H1 (cell line): Measurements from ENCODE around the gene LCN6. TPM values are rescaled to one million over a fixed set of nuclear protein-coding genes. Genes with fewer than 3 reads are reported as not detected.

Experiments
- CTCF ChIA-PET: fragments of 300-600 bp; sonication (Branson Sonifier 250); formaldehyde crosslinking; loops from one replicate; lab custom pipeline; 2021; ENCODE audit not compliant: partially characterized antibody; lab: Charles Lee
- POLR2A ChIA-PET: fragments of 300-600 bp; sonication (Branson Sonifier 250); formaldehyde crosslinking; loops from one replicate; lab custom pipeline; 2021; ENCODE audit warnings: inconsistent platforms; ENCODE audit not compliant: partially characterized antibody; lab: Charles Lee
- DNase-seq, 2 experiments: peaks; one replicate each; pipeline versions ENCODE4 v3.0.0 to v3.0.0-alpha.2; 2010 to 2022; ENCODE audit warnings: low spot score in 2 of 2, low read depth in 1 of 2, mixed read lengths in 1 of 2
- FAIRE-seq: peaks from 2 replicates; lab custom pipeline; 2011; peaks lifted over from hg19 to GRCh38; lab: Jason Lieb, UNC
- H2AFZ ChIP-seq: 2 replicates; pipeline ENCODE4 v1.8.1; 2012; ENCODE audit warnings: low read length, inconsistent platforms
- H2AK5ac ChIP-seq: 2 replicates; pipeline ENCODE4 v1.6.1; 2013; ENCODE audit warnings: low read depth, low read length
- H2BK120ac ChIP-seq: replicated peaks from 2 replicates; pipeline ENCODE3; 2013; ENCODE audit warnings: low read depth, low read length, inconsistent platforms
- H2BK12ac ChIP-seq: 2 replicates; pipeline ENCODE4 v1.6.1; 2013; ENCODE audit warnings: low read depth, low read length
- H2BK15ac ChIP-seq: 2 replicates; pipeline ENCODE4 v1.6.1; 2013; ENCODE audit warnings: low read length
- H2BK20ac ChIP-seq: 2 replicates; pipeline ENCODE4 v1.6.1; 2013; ENCODE audit warnings: low read length
- H2BK5ac ChIP-seq: 2 replicates; pipeline ENCODE4 v1.6.1; 2013; ENCODE audit warnings: low read depth, low read length
- H3K14ac ChIP-seq: 2 replicates; pipeline ENCODE4 v1.6.1; 2013; ENCODE audit warnings: inconsistent platforms; ENCODE audit not compliant: insufficient read length
- H3K18ac ChIP-seq: 2 replicates; pipeline ENCODE4 v1.6.1; 2013; ENCODE audit warnings: low read length; ENCODE audit errors: extremely low read depth
- H3K23ac ChIP-seq: 2 replicates; pipeline ENCODE4 v1.6.1; 2013; ENCODE audit warnings: inconsistent platforms; ENCODE audit not compliant: insufficient read length
- H3K23me2 ChIP-seq: 2 replicates; pipeline ENCODE4 v1.6.1; 2013; ENCODE audit warnings: low read depth, low read length
- H3K27ac ChIP-seq: 2 replicates; pipeline ENCODE4 v1.6.1; 2011; ENCODE audit warnings: low read depth, low read length, inconsistent platforms
- H3K27me3 ChIP-seq, 4 experiments: replicated peaks in 1 of 4; 1 replicate in 1 of 4; 2 replicates in 3 of 4; pipeline versions ENCODE4 v1.6.1 to v1.8.1; 2011 to 2013; ENCODE audit warnings: low read length in 3 of 4, mild to moderate bottlenecking in 3 of 4, inconsistent platforms in 2 of 4, mixed read lengths in 2 of 4, moderate library complexity in 1 of 4; ENCODE audit not compliant: control insufficient read depth in 3 of 4, insufficient read depth in 3 of 4; ENCODE audit errors: extremely low read depth in 1 of 4
- H3K36me3 ChIP-seq, 4 experiments: 2 replicates each; pipeline versions ENCODE4 v1.6.1 to v1.8.1; 2011 to 2013; ENCODE audit warnings: mild to moderate bottlenecking in 4 of 4, low read length in 3 of 4, moderate library complexity in 2 of 4, control low read depth in 1 of 4, inconsistent platforms in 1 of 4; ENCODE audit not compliant: insufficient read depth in 4 of 4, control insufficient read depth in 2 of 4
- H3K4ac ChIP-seq: replicated peaks from 2 replicates; pipeline ENCODE3; 2013; ENCODE audit warnings: low read length, low read depth, mixed read lengths, inconsistent platforms; ENCODE audit not compliant: insufficient read length
- H3K4me1 ChIP-seq, 4 experiments: replicated peaks in 1 of 4; 1 replicate in 1 of 4; 2 replicates in 3 of 4; pipeline versions ENCODE4 v1.6.1 to v1.8.1; 2011 to 2013; ENCODE audit warnings: low read length in 3 of 4, inconsistent platforms in 2 of 4, mixed read lengths in 1 of 4; ENCODE audit not compliant: insufficient read depth in 4 of 4, control insufficient read depth in 3 of 4
- H3K4me2 ChIP-seq, 2 experiments: 2 replicates each; pipeline versions ENCODE4 v1.6.1 to v1.8.1; 2011 to 2013; ENCODE audit warnings: low read depth in 2 of 2, low read length in 2 of 2, control low read depth in 1 of 2, inconsistent platforms in 1 of 2, mild to moderate bottlenecking in 1 of 2; ENCODE audit not compliant: insufficient read depth in 1 of 2
- H3K4me3 ChIP-seq, 4 experiments: fragments of 200-600, 300-600 bp in 1 of 4; sonication (generic), shearing (Covaris generic), sonication (Bioruptor Twin) in 1 of 4; 2 replicates each; pipeline versions ENCODE4 v1.5.1 to v1.8.1; 2011 to 2016; ENCODE audit warnings: low read length in 4 of 4, low read depth in 3 of 4, control low read depth in 2 of 4, inconsistent platforms in 2 of 4, mild to moderate bottlenecking in 2 of 4, mixed read lengths in 1 of 4, moderate library complexity in 1 of 4; ENCODE audit not compliant: insufficient read depth in 2 of 4; ENCODE audit errors: extremely low read depth in 1 of 4
- H3K56ac ChIP-seq: replicated peaks from 2 replicates; pipeline ENCODE3; 2013; ENCODE audit warnings: low read depth, mild to moderate bottlenecking, mixed read lengths, low read length, inconsistent platforms; ENCODE audit not compliant: insufficient read length
- H3K79me1 ChIP-seq: 2 replicates; pipeline ENCODE4 v1.6.1; 2013; ENCODE audit warnings: low read depth, low read length, control low read depth
- H3K79me2 ChIP-seq, 2 experiments: 2 replicates each; pipeline versions ENCODE4 v1.6.1 to v1.8.1; 2012 to 2013; ENCODE audit warnings: low read length in 2 of 2, mild to moderate bottlenecking in 2 of 2, inconsistent platforms in 1 of 2; ENCODE audit not compliant: insufficient read depth in 2 of 2, control insufficient read depth in 1 of 2
- H3K9ac ChIP-seq, 4 experiments: replicated peaks in 1 of 4; 1 replicate in 1 of 4; 2 replicates in 3 of 4; pipeline versions ENCODE4 v1.6.1 to v1.8.1; 2011 to 2013; ENCODE audit warnings: low read depth in 3 of 4, low read length in 3 of 4, control low read depth in 2 of 4, mild to moderate bottlenecking in 2 of 4, moderate library complexity in 2 of 4, inconsistent platforms in 1 of 4; ENCODE audit errors: extremely low read depth in 1 of 4
- H3K9me3 ChIP-seq, 2 experiments: 2 replicates each; pipeline versions ENCODE4 v1.6.1 to v1.8.1; 2012 to 2013; ENCODE audit warnings: mild to moderate bottlenecking in 2 of 2, moderate library complexity in 2 of 2, control low read depth in 1 of 2, inconsistent platforms in 1 of 2, low read depth in 1 of 2, low read length in 1 of 2, mixed read lengths in 1 of 2; ENCODE audit not compliant: insufficient read depth in 2 of 2
- H4K20me1 ChIP-seq, 2 experiments: replicated peaks in 1 of 2; 2 replicates each; pipeline versions ENCODE3 to v1.8.1; 2011 to 2013; ENCODE audit warnings: inconsistent platforms in 2 of 2, low read length in 2 of 2, mild to moderate bottlenecking in 1 of 2; ENCODE audit not compliant: insufficient read depth in 2 of 2, control insufficient read depth in 1 of 2
- H4K5ac ChIP-seq: 2 replicates; pipeline ENCODE4 v1.6.1; 2013; ENCODE audit warnings: low read length, low read depth, mixed read lengths, inconsistent platforms; ENCODE audit not compliant: insufficient read length
- H4K8ac ChIP-seq: 2 replicates; pipeline ENCODE4 v1.8.0; 2013; ENCODE audit warnings: mild to moderate bottlenecking, moderate library complexity, low read length, inconsistent platforms; ENCODE audit not compliant: insufficient read depth; ENCODE audit errors: extremely low read depth
- H4K91ac ChIP-seq: replicated peaks from 2 replicates; pipeline ENCODE3; 2013; ENCODE audit warnings: low read length, mixed read lengths, inconsistent platforms; ENCODE audit not compliant: insufficient read length
- SP4 ChIP-seq: IDR thresholded peaks from 2 replicates; pipeline ENCODE4 v1.6.1; 2012; ENCODE audit warnings: low read length, inconsistent platforms
- TAF1 ChIP-seq: IDR thresholded peaks from 2 replicates; pipeline ENCODE4 v1.6.1; 2011; ENCODE audit warnings: mild to moderate bottlenecking, low read depth, low read length
- TAF7 ChIP-seq: optimal IDR thresholded peaks from 2 replicates; pipeline ENCODE3; 2011; ENCODE audit warnings: low read depth, mild to moderate bottlenecking, inconsistent platforms, low read length, moderate library complexity, borderline replicate concordance
- WGBS, 2 experiments: shearing (Covaris generic) in 1 of 2; methylation state at CpG; one replicate each; pipeline versions ENCODE4 v1.1.6 to v1.1.7; 2013 to 2015; ENCODE audit warnings: low lambda C conversion rate in 2 of 2, mixed read lengths in 2 of 2, inconsistent platforms in 1 of 2, low coverage in 1 of 2, missing lambda C conversion rate in 1 of 2; ENCODE audit not compliant: insufficient replicate concordance in 2 of 2, insufficient coverage in 1 of 2, insufficient read length in 1 of 2; ENCODE audit errors: extremely low coverage in 1 of 2, missing lambda C conversion rate in 1 of 2; 5-methylcytosine and 5-hydroxymethylcytosine counted together
- polyA plus RNA-seq, 7 experiments: library from polyadenylated mRNA; depleted of rRNA in 3 of 7; stranded (reverse) in 5 of 7; unstranded in 2 of 7; fragments of >200 nt in 5 of 7; fragments of 200-250 nt in 2 of 7; gene quantifications; 1 replicate in 5 of 7; 2 replicates in 1 of 7; 4 replicates in 1 of 7; pipeline versions ENCODE4 v1.2.1 to v1.2.3, GENCODE V29; 2011 to 2013; ENCODE audit warnings: missing spikeins in 2 of 7, mixed read lengths in 2 of 7
- total RNA-seq: library from RNA; stranded (reverse); fragmentation: NEBNext Ultra II Directional; extraction: Animal tissue kit (Norgen Biotek cat#: 25700); gene quantifications from 2 replicates; pipeline ENCODE4 v1.2.1, GENCODE V29; 2021

The LCN6 gene
- total and polyA plus RNA-seq, 2 of the 8 experiments (the other 6 are each of a cell fraction or from before 2014, with no cell fraction given) = not detected

DNA sequence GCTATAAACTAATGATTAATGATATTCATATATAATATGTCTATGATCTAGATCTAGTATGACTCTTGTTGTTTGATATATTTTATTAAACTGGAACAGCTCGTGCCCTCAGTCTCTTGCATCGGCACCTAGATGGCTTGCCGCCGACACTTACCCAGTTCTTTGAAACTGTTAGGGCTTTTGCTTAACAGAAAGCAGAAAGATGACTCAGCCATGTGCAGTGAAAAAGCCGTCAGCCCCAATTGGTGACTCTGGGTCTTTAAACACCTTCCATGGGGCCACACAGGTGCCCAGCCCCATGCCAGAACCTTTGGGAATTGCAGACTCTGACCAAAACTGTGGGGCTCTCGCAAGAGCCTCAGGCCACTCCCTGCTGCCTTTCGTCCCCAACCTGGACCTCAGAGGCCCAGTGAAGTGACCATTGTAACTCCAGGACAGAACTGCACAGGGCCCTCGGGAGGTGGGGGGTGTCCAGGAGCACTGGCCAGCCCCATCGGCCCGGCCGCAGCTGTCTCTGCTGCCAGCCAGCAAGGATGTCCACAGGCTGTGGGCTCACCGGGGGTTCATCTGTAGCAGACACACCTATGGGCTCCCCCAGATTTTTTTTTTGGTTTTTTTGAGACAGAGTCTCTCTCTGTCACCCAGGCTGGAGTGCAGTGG, 13.4 kb downstream of the LCN6 start:
- DNase-seq (no peak), FAIRE-seq (no peak)
- no peak overlapping the region for H3K4me3 ChIP-seq
- no peak overlapping the region for H3K23ac ChIP-seq
- no peak overlapping the region for H4K91ac ChIP-seq
- no peak overlapping the region for H3K18ac ChIP-seq
- no peaks in the 10 kb centered on the region; a peak in 1 of 7 replicates for H3K27me3 ChIP-seq
- POLR2A ChIA-PET = interaction anchor here (3.3 to 14.1 kb wide), 3 partner anchors 8 to 18 kb away, joined by 24 to 223 read pairs (median 137); partner anchors contain the start of genes DIPK1B, LCN10 and LCN6
- no peaks in the 10 kb centered on the region for H3K23me2 ChIP-seq
- no peak overlapping the region for H3K4me2 ChIP-seq
- no peaks in the 10 kb centered on the region for H4K20me1 ChIP-seq
- no peak overlapping the region for H2AK5ac ChIP-seq
- no peak overlapping the region for H4K5ac ChIP-seq
- H3K56ac ChIP-seq = no peak overlapping the region
- no peak overlapping the region for H2BK5ac ChIP-seq
- no peak overlapping the region for H3K27ac ChIP-seq
- no peak overlapping the region for H2BK12ac ChIP-seq
- no peak overlapping the region for H2BK20ac ChIP-seq
- no peak overlapping the region for H3K4ac ChIP-seq
- H3K79me2 ChIP-seq = peaks cover 0 to 4% of the 10 kb centered on the region in 2 experiments; a peak in 1 of 4 replicates
- H3K79me1 ChIP-seq = peaks cover 2% of the 10 kb centered on the region; the same call in 1 of the 2 replicates
- H3K36me3 ChIP-seq = no peaks in the 10 kb centered on the region
- no peak overlapping the region; the same call in 1 of the 2 replicates for H4K8ac ChIP-seq
- no peak overlapping the region for H3K9ac ChIP-seq
- H2AFZ ChIP-seq = no peak overlapping the region
- H3K9me3 ChIP-seq = no peaks in the 10 kb centered on the region; a peak in 1 of 4 replicates
- no peak overlapping the region for H2BK120ac ChIP-seq
- TF ChIP-seq TAF1 (no peak), SP4 (no peak), TAF7 (no peak)
- CTCF ChIA-PET = interaction anchor here (0.7 kb wide), 1 partner anchor 361 kb away, joined by 3 read pairs; no protein-coding TSS in a partner anchor
- WGBS, 2 experiments = 91% methylated on average over 12 of the region's 12 CpGs; no CpG with 5 or more reads in 1 of the 2 experiments
- no peak overlapping the region for H3K14ac ChIP-seq
- H3K4me1 ChIP-seq = no peaks in the 10 kb centered on the region; a peak in 1 of 7 replicates
- no peak overlapping the region for H2BK15ac ChIP-seq
